HUES48 (cell line): ENCODE measurements around the gene CCDC178.
"Not testable (repeated sequence)": the region's sequence is repeated elsewhere in the genome, so short reads cannot be mapped to it uniquely, and the experiment has no call there.

Experiments
- H3K27ac ChIP-seq: one replicate; pipeline ENCODE4 v1.7.0; 2013; ENCODE audit warnings: low read depth, low read length, inconsistent platforms
- H3K27me3 ChIP-seq: 2 replicates; pipeline ENCODE4 v1.6.1; 2013; ENCODE audit warnings: mild to moderate bottlenecking, low read length; ENCODE audit not compliant: control insufficient read depth, insufficient read depth
- H3K36me3 ChIP-seq: 2 replicates; pipeline ENCODE4 v1.6.1; 2013; ENCODE audit warnings: low read length; ENCODE audit not compliant: control insufficient read depth, insufficient read depth
- H3K4me1 ChIP-seq: 2 replicates; pipeline ENCODE4 v1.6.1; 2013; ENCODE audit warnings: mild to moderate bottlenecking, low read length; ENCODE audit not compliant: control insufficient read depth, insufficient read depth
- H3K4me3 ChIP-seq: 2 replicates; pipeline ENCODE4 v1.5.1; 2013; ENCODE audit warnings: mild to moderate bottlenecking, low read depth, low read length
- H3K9ac ChIP-seq: 2 replicates; pipeline ENCODE4 v1.6.1; 2013; ENCODE audit warnings: mild to moderate bottlenecking, low read depth, low read length, moderate library complexity
- H3K9me3 ChIP-seq: 2 replicates; pipeline ENCODE4 v1.6.1; 2013; ENCODE audit warnings: low read length; ENCODE audit not compliant: control insufficient read depth, insufficient read depth

CCDC178 gene

DNA sequence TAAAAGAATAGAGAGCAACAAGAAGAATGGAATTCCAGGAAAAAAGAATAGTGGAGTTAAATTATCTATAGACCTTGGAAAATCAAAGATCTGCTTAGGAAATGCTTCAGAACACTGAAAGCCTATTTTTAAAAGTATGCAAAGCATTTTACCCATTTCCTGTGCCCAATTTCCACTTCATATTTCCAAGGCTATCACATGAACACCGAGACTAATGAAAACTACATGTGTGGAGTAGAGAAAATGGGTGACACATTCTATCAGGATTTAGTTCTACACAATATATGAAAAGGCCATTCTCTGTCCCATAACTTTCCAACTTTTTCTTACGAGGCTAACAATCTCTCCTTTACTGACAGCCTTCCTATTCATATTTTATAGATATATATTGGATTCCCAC, 279.4 kb downstream of the CCDC178 start:
- Histone ChIP-seq H3K27me3 (no peaks in the 10 kb centered on the region), H3K27ac (no peak overlapping the region), H3K4me1 (no peaks in the 10 kb centered on the region), H3K4me3 (no peak overlapping the region), H3K9me3 (no peaks in the 10 kb centered on the region), H3K36me3 (no peaks in the 10 kb centered on the region), H3K9ac (no peak overlapping the region)

DNA sequence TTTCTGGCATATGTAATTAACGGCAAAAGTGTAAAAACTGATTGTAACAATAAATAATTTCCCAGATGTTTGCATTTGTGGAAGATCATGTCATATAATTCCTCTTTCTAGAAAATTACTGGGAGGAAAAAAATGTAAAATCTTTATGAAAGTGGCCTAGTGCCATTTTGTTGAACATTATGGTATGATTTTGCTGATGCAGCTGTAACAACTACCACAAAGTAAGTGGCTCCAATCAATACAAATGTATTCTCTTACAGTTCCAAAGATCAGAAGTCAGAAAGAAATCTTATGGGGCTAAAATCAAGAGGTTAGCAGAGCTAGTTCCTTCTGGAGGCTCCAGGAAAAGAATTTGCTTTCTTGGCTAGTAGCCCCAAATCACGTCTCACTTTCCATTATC, 281.4 kb downstream of the CCDC178 start:
- Histone ChIP-seq H3K9me3 (no peaks in the 10 kb centered on the region), H3K36me3 (no peaks in the 10 kb centered on the region), H3K27me3 (no peaks in the 10 kb centered on the region), H3K9ac (no peak overlapping the region), H3K27ac (no peak overlapping the region), H3K4me1 (no peaks in the 10 kb centered on the region), H3K4me3 (no peak overlapping the region)

DNA sequence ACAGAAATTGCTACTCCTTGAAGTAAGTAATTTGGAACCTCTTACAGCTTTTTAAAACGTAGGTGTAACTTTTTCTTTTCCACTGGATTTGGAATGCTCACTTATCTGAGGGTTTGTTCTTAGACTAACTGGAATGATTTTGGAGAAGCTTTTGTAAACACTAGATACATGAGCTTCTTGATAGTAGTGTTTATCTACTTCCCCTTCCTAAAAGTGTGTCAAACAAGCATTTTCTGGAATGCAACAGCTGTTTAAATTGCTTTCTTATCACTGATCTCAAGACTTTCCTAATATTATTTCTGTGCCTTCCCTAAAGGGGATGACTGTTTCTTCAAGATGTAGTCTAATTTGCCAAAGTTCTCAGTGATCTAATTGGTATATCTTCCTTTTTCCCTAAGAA, 282.6 kb downstream of the CCDC178 start:
- Histone ChIP-seq H3K9ac (no peak overlapping the region), H3K4me3 (no peak overlapping the region), H3K9me3 (no peaks in the 10 kb centered on the region), H3K4me1 (no peaks in the 10 kb centered on the region), H3K36me3 (no peaks in the 10 kb centered on the region), H3K27ac (no peak overlapping the region), H3K27me3 (no peaks in the 10 kb centered on the region)

DNA sequence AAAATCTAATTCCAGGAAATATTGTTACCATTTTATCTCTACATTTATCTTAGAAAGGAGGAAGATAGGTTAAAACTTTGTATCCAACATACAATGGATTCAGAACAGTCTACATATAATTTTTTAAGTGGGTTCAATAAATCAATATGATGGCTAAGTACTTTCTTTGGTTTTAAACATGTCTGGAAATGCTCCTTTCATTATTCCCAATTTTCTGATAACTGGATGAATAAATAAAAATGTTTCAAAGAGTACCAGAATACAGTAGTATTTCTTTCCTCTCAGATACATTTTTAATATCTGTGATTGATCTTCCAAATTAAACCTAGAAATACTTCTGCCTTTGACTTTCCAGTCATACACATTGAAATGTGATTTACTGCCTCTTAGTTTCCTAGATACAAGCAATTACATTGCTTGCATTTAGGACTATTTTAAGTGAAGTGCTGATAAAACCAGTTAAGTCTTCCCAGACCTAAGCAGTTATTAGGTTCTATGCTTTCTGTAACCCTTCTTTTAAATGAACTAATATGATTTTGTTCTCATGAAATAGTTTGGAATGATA, 283.5 kb downstream of the CCDC178 start:
- Histone ChIP-seq H3K27ac (no peak overlapping the region), H3K9ac (no peak overlapping the region), H3K4me1 (no peaks in the 10 kb centered on the region), H3K27me3 (no peaks in the 10 kb centered on the region), H3K4me3 (no peak overlapping the region), H3K36me3 (no peaks in the 10 kb centered on the region), H3K9me3 (no peaks in the 10 kb centered on the region)

DNA sequence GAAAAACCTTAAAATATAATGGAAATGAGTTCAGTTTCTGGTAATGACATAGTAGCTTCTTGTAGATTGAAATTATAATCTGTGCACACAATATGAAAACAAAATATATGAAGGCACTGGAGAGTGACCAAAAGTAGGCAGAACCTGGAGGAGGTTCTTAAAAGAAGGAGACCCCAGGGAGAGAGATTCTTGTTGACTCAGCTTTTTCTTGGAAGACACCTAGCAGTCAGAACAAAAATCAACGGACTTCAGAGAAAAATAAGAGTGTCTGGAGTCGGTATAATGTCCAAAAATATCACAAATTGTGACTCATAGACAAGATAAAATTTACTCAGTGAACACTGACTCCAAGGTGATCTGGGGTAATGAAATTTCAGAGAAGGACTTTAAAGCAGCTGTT, 286.5 kb downstream of the CCDC178 start:
- H3K27me3 ChIP-seq = no peaks in the 10 kb centered on the region
- H3K9me3 ChIP-seq = no peaks in the 10 kb centered on the region
- no peaks in the 10 kb centered on the region for H3K4me1 ChIP-seq
- no peak overlapping the region for H3K9ac ChIP-seq
- no peak overlapping the region for H3K27ac ChIP-seq
- no peaks in the 10 kb centered on the region for H3K36me3 ChIP-seq
- no peak overlapping the region for H3K4me3 ChIP-seq

DNA sequence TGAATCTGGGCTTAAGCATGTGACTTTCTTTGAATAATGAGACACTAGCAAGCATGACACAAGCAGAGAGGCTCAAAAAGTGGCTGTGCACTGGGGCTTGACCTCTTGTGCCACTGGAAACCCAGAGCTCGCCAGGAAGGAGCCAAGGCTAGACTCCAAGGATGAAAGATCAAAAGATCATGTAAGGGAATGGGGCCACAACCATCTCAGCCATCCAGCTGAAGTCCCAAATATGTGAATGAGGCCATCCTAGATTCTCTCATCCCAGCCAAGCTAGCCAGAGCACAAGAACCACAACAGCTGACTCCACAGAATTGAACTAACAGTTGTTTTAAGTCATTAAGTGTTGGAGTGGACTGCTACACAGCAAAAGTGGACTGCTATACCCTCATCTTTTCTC, 288.1 kb downstream of the CCDC178 start:
- no peaks in the 10 kb centered on the region for H3K27me3 ChIP-seq
- H3K9ac ChIP-seq = no peak overlapping the region
- no peak overlapping the region for H3K27ac ChIP-seq

DNA sequence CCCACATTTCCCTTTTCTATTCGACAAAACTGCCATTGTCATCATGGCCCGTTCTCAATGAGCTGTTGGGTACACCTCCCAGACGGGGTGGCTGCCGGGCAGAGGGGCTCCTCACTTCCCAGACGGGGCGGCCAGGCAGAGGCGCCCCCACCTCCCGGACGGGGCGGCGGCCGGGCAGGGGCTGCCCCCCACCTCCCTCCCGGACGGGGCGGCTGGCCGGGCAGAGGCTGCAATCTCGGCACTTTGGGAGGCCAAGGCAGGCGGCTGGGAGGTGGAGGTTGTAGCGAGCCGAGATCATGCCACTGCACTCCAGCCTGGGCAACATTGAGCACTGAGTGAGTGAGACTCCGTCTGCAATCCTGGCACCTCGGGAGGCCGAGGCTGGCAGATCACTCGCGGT, 292.7 kb downstream of the CCDC178 start:
- not testable (repeated sequence) for H3K36me3 ChIP-seq, H3K9me3 ChIP-seq, H3K4me3 ChIP-seq, H3K27ac ChIP-seq, H3K9ac ChIP-seq, H3K4me1 ChIP-seq, H3K27me3 ChIP-seq

More for the DNA sequence above, 288.1 kb downstream of the CCDC178 start:
- Histone ChIP-seq H3K36me3 (no peaks in the 10 kb centered on the region), H3K4me1 (no peaks in the 10 kb centered on the region), H3K9me3 (no peaks in the 10 kb centered on the region), H3K4me3 (no peak overlapping the region)

DNA sequence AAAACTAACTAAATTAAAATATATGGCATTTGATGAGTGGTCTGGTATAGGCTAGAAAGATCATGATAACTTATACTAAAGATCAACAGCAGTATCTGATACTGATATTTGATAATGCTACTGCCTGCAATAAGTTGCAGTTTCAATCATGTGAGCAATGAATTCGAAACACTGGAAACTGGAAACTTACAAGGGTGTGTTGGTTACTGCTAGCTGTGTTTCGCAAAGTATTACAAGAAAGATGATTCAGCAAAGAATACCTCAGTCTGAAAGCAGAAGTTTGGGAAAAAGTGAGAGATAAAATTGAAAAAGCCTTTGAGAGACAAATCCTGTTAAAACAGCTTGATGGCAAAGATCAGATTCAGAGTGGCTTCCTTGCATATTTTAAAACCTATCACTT, 294.5 kb downstream of the CCDC178 start:
- no peak overlapping the region for H3K4me3 ChIP-seq
- H3K4me1 ChIP-seq = no peaks in the 10 kb centered on the region
- no peaks in the 10 kb centered on the region for H3K9me3 ChIP-seq
- H3K27ac ChIP-seq = no peak overlapping the region
- H3K9ac ChIP-seq = no peak overlapping the region
- H3K27me3 ChIP-seq = no peaks in the 10 kb centered on the region
- H3K36me3 ChIP-seq = no peaks in the 10 kb centered on the region

DNA sequence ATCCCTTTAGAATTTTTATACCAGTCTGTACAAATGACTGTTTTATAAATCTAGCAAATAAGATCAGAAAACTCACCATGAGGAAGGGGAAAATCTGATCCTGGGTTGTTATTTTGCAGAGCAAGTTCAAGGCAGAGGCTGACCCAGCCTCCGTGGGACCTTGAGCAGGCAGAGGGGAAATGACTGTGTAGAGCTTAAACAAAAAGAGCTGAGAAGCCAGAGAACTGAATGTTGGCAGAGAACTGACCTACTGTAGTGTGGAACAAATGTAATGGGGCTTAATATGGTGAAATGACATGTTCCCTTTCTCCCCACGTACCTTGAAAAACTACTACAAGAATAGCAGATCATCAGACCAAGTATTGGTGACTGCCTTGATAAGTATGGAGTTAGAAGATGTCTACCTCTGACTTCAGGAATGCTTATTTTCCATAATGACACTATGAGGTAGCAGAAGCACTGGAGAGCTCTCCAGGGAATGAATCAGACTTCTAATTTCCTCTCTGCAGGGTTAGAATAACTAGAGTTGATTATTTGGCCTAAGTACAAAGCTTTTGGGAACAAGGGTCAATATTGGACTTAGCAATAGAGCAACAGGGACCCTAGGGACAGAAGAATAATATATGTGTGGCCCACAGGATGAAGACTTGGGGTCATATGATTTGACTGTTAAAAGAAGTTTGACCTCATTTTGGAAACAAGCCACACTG, 304.4 kb downstream of the CCDC178 start:
- no peaks in the 10 kb centered on the region for H3K4me1 ChIP-seq
- H3K9ac ChIP-seq = no peak overlapping the region
- no peaks in the 10 kb centered on the region for H3K27me3 ChIP-seq
- H3K36me3 ChIP-seq = no peaks in the 10 kb centered on the region
- H3K4me3 ChIP-seq = no peak overlapping the region
- no peak overlapping the region for H3K27ac ChIP-seq
- peaks cover 10% of the 10 kb centered on the region for H3K9me3 ChIP-seq

DNA sequence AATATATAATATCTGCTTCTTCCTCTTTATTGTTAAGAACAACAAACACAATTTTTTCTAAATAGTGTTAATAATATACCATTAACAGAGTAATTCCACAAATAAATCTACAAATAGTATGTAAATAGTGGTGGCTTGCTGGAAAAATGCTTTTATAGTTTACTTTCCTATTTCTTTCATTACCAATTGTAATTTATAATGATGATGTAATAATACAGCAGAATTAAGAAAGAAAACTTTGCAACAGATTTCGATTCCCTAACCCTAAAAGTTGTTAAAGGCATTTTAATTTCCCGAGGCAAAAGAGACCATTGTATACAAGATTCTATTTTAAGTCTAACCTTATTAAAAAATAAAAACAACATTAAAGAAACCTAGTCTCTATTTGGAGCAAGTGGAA, 307.9 kb downstream of the CCDC178 start:
- Histone ChIP-seq H3K9ac (no peak overlapping the region), H3K27me3 (no peaks in the 10 kb centered on the region), H3K9me3 (no peaks in the 10 kb centered on the region), H3K4me3 (no peak overlapping the region), H3K27ac (no peak overlapping the region), H3K4me1 (no peaks in the 10 kb centered on the region), H3K36me3 (no peaks in the 10 kb centered on the region)

DNA sequence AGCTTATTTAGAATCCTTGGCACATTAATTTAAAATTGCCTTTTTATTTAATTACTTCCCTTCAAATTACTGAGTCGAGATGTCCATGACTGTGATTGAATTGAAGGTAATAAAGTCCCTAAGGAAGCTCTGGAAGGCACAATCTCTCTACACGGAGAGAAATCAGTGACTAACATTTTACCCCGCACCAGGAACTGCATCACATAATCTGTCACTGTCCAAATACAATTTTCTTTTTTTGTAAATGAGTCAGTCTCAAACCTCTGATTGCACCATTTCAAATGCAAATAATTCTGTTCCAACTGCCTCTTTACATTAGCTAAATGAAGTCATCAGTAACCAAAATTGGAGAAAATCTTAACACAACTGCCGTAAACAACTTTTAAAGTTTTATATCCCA, 311.9 kb downstream of the CCDC178 start:
- H3K27me3 ChIP-seq = no peaks in the 10 kb centered on the region
- no peaks in the 10 kb centered on the region for H3K36me3 ChIP-seq
- H3K9me3 ChIP-seq = no peaks in the 10 kb centered on the region
- H3K27ac ChIP-seq = no peak overlapping the region
- H3K9ac ChIP-seq = no peak overlapping the region
- H3K4me1 ChIP-seq = no peaks in the 10 kb centered on the region
- H3K4me3 ChIP-seq = no peak overlapping the region
